Esophagus mucosa (tissue), 1 donor: ENCODE data around the gene BPIFB2. TPM values are rescaled to one million over a fixed set of nuclear protein-coding genes. Genes with fewer than 3 reads are reported as not detected.

Experiments used
- ATAC-seq: fragments of 200-7000 bp; cut with Tn5 transposase; one replicate; pipeline ENCODE4 v1.9.1; 2020
- total RNA-seq: library from RNA; stranded (reverse); gene quantifications from one replicate; pipeline ENCODE4 v1.2.4, GENCODE V29; 2023
- donor health status: DM: yes; HTN: yes; CAD: no.

Gene BPIFB2
- total RNA-seq, 1 donor from 2014 or later = 2.0 TPM

- no peak for ATAC-seq
Observed at GRCh38 chr20:33022694-33023438, 15.4 kb downstream of the BPIFB2 start.

GRCh38 chr20:33023439-33024242 is 16.1 kb downstream of the BPIFB2 start:
- no peak for ATAC-seq

GRCh38 chr20:33024243-33024560 is 16.7 kb downstream of the BPIFB2 start:
- ATAC-seq = no peak

GRCh38 chr20:33024609-33025317 is 17.3 kb downstream of the BPIFB2 start:
- no peak for ATAC-seq

GRCh38 chr20:33025318-33025876 is 17.9 kb downstream of the BPIFB2 start:
- no peak for ATAC-seq

GRCh38 chr20:33026072-33026778 is 18.7 kb downstream of the BPIFB2 start:
- no peak for ATAC-seq

- no peak for ATAC-seq
Observed at GRCh38 chr20:33026779-33027759, 19.6 kb downstream of the BPIFB2 start.

- no peak for ATAC-seq
Observed at GRCh38 chr20:33027769-33028751, 20.6 kb downstream of the BPIFB2 start.

- ATAC-seq = no peak
Observed at GRCh38 chr20:33028875-33029274, 21.4 kb downstream of the BPIFB2 start.

- no peak for ATAC-seq
Observed at GRCh38 chr20:33030076-33030475, 22.6 kb downstream of the BPIFB2 start.

GRCh38 chr20:33030569-33030968 is 23.1 kb downstream of the BPIFB2 start:
- ATAC-seq = no peak

- ATAC-seq = no peak
Observed at GRCh38 chr20:33031531-33031930, 24.0 kb downstream of the BPIFB2 start, which contains the start of gene BPIFB6. BPIFB6 (plus strand) TSS chr20:33031648; CDS start chr20:33031648, 0 bp downstream.

- ATAC-seq = no peak
Observed at GRCh38 chr20:33032555-33032954, 25.1 kb downstream of the BPIFB2 start.

- ATAC-seq = no peak
Observed at GRCh38 chr20:33033381-33033780, 25.9 kb downstream of the BPIFB2 start.

GRCh38 chr20:33034115-33034514 is 26.6 kb downstream of the BPIFB2 start:
- no peak for ATAC-seq

- ATAC-seq = no peak
Observed at GRCh38 chr20:33034901-33035492, 27.5 kb downstream of the BPIFB2 start.

- ATAC-seq = no peak
Observed at GRCh38 chr20:33037456-33037855, 30.0 kb downstream of the BPIFB2 start.

- ATAC-seq = no peak
Observed at GRCh38 chr20:33038243-33038642, 30.7 kb downstream of the BPIFB2 start.

- no peak for ATAC-seq
Observed at GRCh38 chr20:33042430-33042829, 34.9 kb downstream of the BPIFB2 start.
